ENCODE measurements around the gene S100A3. TPM values are rescaled to one million over a fixed set of nuclear protein-coding genes. Genes with fewer than 3 reads are reported as not detected.

Gene S100A3
- total and polyA plus RNA-seq, 2 of the 13 experiments (the other 11 are each of a cell fraction or from before 2014, with no cell fraction given), result 2.5 to 4.5 TPM

- no peak overlapping the region for H3K4me2 ChIP-seq (ENCODE audit: low read depth, low read length)
- FAIRE-seq (no peak), ATAC-seq (no peak), DNase-seq (ENCODE audit: low spot score) (no peak)
- no peaks in the 10 kb centered on the region for H4K20me1 ChIP-seq (ENCODE audit: insufficient read depth, low read length)
- no peak overlapping the region for H2AFZ ChIP-seq (ENCODE audit: low read length)
- no TSS peak for BruUV-seq (replicated peaks)
- no peak overlapping the region for H3K9ac ChIP-seq (ENCODE audit: insufficient read depth, low read depth, low read length)
- no peak for TF ChIP-seq RAD51 (IDR thresholded peaks at IDR 0.05; ENCODE audit: borderline replicate concordance)
- TF ChIP-seq ZFP82 (CRISPR knock-in tag; IDR thresholded peaks at IDR 0.05; ENCODE audit: borderline replicate concordance), result no peak
- TF ChIP-seq, protein P1, sequence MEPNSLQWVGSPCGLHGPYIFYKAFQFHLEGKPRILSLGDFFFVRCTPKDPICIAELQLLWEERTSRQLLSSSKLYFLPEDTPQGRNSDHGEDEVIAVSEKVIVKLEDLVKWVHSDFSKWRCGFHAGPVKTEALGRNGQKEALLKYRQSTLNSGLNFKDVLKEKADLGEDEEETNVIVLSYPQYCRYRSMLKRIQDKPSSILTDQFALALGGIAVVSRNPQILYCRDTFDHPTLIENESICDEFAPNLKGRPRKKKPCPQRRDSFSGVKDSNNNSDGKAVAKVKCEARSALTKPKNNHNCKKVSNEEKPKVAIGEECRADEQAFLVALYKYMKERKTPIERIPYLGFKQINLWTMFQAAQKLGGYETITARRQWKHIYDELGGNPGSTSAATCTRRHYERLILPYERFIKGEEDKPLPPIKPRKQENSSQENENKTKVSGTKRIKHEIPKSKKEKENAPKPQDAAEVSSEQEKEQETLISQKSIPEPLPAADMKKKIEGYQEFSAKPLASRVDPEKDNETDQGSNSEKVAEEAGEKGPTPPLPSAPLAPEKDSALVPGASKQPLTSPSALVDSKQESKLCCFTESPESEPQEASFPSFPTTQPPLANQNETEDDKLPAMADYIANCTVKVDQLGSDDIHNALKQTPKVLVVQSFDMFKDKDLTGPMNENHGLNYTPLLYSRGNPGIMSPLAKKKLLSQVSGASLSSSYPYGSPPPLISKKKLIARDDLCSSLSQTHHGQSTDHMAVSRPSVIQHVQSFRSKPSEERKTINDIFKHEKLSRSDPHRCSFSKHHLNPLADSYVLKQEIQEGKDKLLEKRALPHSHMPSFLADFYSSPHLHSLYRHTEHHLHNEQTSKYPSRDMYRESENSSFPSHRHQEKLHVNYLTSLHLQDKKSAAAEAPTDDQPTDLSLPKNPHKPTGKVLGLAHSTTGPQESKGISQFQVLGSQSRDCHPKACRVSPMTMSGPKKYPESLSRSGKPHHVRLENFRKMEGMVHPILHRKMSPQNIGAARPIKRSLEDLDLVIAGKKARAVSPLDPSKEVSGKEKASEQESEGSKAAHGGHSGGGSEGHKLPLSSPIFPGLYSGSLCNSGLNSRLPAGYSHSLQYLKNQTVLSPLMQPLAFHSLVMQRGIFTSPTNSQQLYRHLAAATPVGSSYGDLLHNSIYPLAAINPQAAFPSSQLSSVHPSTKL (CRISPR knock-in tag; IDR thresholded peaks at IDR 0.05), result no peak
- no peak for TF ChIP-seq SYNCRIP (IDR thresholded peaks at IDR 0.05; ENCODE audit: insufficient read depth, low read depth, low read length)
- no peak for TF ChIP-seq BHLHE40 (IDR thresholded peaks at IDR 0.05; ENCODE audit: low read length)
- no peak for TF ChIP-seq BRCA1 (CRISPR knock-in tag; IDR thresholded peaks at IDR 0.05)
- TF ChIP-seq ZNF331 (CRISPR knock-in tag; IDR thresholded peaks at IDR 0.05), result no peak
- no peak for TF ChIP-seq LBX2 (CRISPR knock-in tag; IDR thresholded peaks at IDR 0.05; ENCODE audit: borderline replicate concordance)
- TF ChIP-seq GATAD1 (CRISPR knock-in tag; IDR thresholded peaks at IDR 0.05), result no peak
- no peak for TF ChIP-seq ZNF224 (CRISPR knock-in tag; IDR thresholded peaks at IDR 0.05)
- no peak for TF ChIP-seq TCF7L2 (IDR thresholded peaks at IDR 0.05; ENCODE audit: low read depth, low read length)
- TF ChIP-seq HOXA5 (CRISPR knock-in tag; IDR thresholded peaks at IDR 0.05), result no peak
- no peak for TF ChIP-seq ZNF343 (CRISPR knock-in tag; IDR thresholded peaks at IDR 0.05)
- no peak for TF ChIP-seq TOPORS (CRISPR knock-in tag; IDR thresholded peaks at IDR 0.05)
- TF ChIP-seq GABPB1 (CRISPR knock-in tag; IDR thresholded peaks at IDR 0.05), result no peak
- no peak for TF ChIP-seq ZNF563 (CRISPR knock-in tag; IDR thresholded peaks at IDR 0.05)
- TF ChIP-seq ZNF576 (CRISPR knock-in tag; IDR thresholded peaks at IDR 0.05), result no peak
- no peak for TF ChIP-seq YEATS2 (CRISPR knock-in tag; IDR thresholded peaks at IDR 0.05; ENCODE audit: borderline replicate concordance)
- no peak for TF ChIP-seq ZNF235 (CRISPR knock-in tag; IDR thresholded peaks at IDR 0.05; ENCODE audit: borderline replicate concordance)
- TF ChIP-seq ZNF569 (CRISPR knock-in tag; IDR thresholded peaks at IDR 0.05; ENCODE audit: borderline replicate concordance), result no peak
- H3K9me3 ChIP-seq (ENCODE audit: low read length), result no peaks in the 10 kb centered on the region
- 0% methylated on average over 2 of the region's 2 CpGs for WGBS (ENCODE audit: low lambda C conversion rate)
- H3K4me1 ChIP-seq (ENCODE audit: insufficient read depth, low read length), result no peaks in the 10 kb centered on the region
- no peak overlapping the region for H3K4me3 ChIP-seq (replicated peaks in 1 of 3; ENCODE audit: insufficient read depth in 1 of 3, low read depth in 2 of 3, low read length in 3 of 3)
- CTCF ChIA-PET (ENCODE audit: low intra/inter-chr PET ratio, low total read pairs), result no interaction called here
- H3K36me3 ChIP-seq (replicated peaks in 1 of 2; ENCODE audit: control insufficient read depth in 1 of 2, insufficient read depth in 2 of 2, low read length in 2 of 2), result no peaks in the 10 kb centered on the region
- peaks cover 3 to 6% of the 10 kb centered on the region in 2 experiments; a peak in 3 of 5 replicates for H3K27me3 ChIP-seq (ENCODE audit: control insufficient read depth in 1 of 2, insufficient read depth in 2 of 2, low read length in 2 of 2)
- in situ Hi-C loops (cut with HindIII; ENCODE audit: extremely low pct_ligation_motif_present, low pct_unique_long_range_greater_than_20kb) (loop anchor here (5.0 kb wide), 1 partner anchor 151 kb away; the partner anchor contains the start of gene PGLYRP4), intact Hi-C loops (cut with micrococcal nuclease; ENCODE audit: unreplicated experiment) (no loop called here)
- POLR2A ChIA-PET, result no interaction called here
- H3K79me2 ChIP-seq (ENCODE audit: insufficient read depth, low read length), result no peaks in the 10 kb centered on the region
- H3K27ac ChIP-seq (ENCODE audit: extremely low read length, insufficient read depth, low read length), result no peak overlapping the region
Observed at GRCh38 chr1:153498746-153499145, 50.3 kb downstream of the S100A3 start.

Data from HepG2 (cell line).